ENCODE measurements around the gene CRACR2A.

DNA sequence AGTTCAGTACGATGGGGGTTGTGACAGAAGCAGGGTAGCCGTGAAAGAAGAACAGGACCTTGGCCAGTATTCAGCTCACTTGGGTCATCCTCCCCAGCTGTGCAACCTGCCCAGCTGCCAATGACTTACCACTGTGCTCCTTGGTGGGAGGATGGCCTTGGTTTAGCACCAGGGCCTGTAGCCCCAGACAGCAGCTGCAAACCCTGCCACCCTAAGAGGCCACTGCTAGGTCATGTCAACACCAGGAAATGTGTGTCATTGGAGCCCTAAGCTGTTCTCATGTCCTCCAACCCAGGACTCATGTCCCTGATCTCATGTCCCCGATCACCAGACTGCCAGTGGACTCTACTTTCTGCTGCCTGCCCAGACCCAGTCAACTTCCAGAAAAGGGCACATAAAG, 3.0 kb upstream of the CRACR2A start:
- TF ChIP-seq POLR2A (IDR thresholded peaks at IDR 0.05; ENCODE audit: low read depth) = no peak
- TF ChIP-seq, protein P1, sequence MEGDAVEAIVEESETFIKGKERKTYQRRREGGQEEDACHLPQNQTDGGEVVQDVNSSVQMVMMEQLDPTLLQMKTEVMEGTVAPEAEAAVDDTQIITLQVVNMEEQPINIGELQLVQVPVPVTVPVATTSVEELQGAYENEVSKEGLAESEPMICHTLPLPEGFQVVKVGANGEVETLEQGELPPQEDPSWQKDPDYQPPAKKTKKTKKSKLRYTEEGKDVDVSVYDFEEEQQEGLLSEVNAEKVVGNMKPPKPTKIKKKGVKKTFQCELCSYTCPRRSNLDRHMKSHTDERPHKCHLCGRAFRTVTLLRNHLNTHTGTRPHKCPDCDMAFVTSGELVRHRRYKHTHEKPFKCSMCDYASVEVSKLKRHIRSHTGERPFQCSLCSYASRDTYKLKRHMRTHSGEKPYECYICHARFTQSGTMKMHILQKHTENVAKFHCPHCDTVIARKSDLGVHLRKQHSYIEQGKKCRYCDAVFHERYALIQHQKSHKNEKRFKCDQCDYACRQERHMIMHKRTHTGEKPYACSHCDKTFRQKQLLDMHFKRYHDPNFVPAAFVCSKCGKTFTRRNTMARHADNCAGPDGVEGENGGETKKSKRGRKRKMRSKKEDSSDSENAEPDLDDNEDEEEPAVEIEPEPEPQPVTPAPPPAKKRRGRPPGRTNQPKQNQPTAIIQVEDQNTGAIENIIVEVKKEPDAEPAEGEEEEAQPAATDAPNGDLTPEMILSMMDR (IDR thresholded peaks at IDR 0.05) = no peak
